Subcutaneous adipose tissue (tissue), 4 donors: ENCODE measurements around the gene MYH7B. TPM values are rescaled to one million over a fixed set of nuclear protein-coding genes. Genes with fewer than 3 reads are reported as not detected.

ENCODE experiments used
- total RNA-seq, 4 donors: library from RNA; depleted of rRNA; stranded (reverse); fragments of >200 nt; gene quantifications; one replicate each; pipeline ENCODE4 v1.1.0, GENCODE V29; 2016
- TF ChIP-seq, protein P1 (sequence below): fragments of 450-650 bp; IDR thresholded peaks from one replicate; pipeline ENCODE4 v1.5.1; 2016; ENCODE audit warnings: low read depth, mild to moderate bottlenecking, control low read depth, antibody characterized with exemption, moderate library complexity

Gene MYH7B
- total RNA-seq, 4 donors from 2014 or later = 0.17 to 2.8 (median 0.38) TPM

DNA sequence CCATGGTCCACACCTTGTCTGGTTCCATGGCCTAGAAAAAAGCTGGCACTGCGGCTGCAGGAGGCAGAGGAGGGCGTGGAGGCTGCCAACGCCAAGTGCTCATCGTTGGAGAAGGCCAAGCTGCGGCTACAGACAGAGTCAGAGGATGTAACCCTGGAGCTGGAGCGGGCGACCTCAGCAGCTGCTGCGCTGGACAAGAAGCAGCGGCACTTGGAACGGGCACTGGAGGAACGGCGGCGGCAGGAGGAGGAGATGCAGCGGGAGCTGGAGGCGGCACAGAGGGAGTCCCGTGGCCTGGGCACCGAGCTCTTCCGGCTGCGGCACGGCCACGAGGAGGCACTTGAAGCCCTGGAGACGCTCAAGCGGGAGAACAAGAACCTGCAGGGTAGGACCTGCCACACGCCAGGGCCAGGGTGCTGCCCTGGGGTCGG lies 43.4 kb downstream of the MYH7B start:
- TF ChIP-seq, protein P1, sequence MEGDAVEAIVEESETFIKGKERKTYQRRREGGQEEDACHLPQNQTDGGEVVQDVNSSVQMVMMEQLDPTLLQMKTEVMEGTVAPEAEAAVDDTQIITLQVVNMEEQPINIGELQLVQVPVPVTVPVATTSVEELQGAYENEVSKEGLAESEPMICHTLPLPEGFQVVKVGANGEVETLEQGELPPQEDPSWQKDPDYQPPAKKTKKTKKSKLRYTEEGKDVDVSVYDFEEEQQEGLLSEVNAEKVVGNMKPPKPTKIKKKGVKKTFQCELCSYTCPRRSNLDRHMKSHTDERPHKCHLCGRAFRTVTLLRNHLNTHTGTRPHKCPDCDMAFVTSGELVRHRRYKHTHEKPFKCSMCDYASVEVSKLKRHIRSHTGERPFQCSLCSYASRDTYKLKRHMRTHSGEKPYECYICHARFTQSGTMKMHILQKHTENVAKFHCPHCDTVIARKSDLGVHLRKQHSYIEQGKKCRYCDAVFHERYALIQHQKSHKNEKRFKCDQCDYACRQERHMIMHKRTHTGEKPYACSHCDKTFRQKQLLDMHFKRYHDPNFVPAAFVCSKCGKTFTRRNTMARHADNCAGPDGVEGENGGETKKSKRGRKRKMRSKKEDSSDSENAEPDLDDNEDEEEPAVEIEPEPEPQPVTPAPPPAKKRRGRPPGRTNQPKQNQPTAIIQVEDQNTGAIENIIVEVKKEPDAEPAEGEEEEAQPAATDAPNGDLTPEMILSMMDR = no peak

DNA sequence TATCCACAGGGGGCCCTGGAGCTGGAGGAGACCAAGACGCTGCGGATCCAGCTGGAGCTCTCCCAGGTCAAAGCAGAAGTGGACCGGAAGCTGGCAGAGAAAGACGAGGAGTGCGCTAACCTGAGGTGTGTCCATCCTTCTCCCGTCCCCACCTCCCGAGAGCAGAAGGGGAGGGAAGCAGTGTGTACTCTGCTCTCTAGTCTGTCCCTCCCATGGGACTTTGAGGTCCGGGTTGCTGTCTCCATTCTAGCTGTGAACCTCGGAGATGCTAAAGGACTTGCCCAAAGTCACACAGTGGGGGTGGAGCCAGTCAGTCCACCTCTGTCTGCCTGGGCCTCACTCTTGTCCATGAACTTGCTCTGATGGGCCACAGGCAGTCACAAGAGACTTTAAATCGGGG lies 44.1 kb downstream of the MYH7B start:
- TF ChIP-seq, protein P1 = no peak

DNA sequence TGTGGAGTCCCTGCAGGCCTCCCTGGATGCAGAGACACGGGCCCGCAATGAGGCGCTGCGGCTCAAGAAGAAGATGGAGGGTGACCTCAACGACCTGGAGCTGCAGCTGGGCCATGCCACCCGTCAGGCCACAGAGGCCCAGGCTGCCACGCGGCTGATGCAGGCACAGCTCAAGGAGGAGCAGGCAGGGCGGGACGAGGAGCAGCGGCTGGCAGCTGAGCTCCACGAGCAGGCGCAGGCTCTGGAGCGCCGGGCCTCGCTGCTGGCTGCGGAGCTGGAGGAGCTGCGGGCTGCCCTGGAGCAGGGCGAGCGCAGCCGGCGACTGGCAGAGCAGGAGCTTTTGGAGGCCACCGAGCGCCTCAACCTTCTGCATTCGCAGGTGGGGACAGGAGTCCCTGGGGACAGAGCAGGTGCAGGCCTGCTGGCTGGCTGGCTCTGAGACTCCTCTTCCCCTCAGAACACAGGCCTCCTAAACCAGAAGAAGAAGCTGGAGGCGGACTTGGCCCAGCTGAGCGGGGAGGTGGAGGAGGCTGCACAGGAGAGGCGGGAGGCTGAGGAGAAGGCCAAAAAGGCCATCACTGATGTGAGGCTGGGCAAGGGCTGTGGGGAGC lies 44.7 kb downstream of the MYH7B start:
- TF ChIP-seq, protein P1 = no peak

DNA sequence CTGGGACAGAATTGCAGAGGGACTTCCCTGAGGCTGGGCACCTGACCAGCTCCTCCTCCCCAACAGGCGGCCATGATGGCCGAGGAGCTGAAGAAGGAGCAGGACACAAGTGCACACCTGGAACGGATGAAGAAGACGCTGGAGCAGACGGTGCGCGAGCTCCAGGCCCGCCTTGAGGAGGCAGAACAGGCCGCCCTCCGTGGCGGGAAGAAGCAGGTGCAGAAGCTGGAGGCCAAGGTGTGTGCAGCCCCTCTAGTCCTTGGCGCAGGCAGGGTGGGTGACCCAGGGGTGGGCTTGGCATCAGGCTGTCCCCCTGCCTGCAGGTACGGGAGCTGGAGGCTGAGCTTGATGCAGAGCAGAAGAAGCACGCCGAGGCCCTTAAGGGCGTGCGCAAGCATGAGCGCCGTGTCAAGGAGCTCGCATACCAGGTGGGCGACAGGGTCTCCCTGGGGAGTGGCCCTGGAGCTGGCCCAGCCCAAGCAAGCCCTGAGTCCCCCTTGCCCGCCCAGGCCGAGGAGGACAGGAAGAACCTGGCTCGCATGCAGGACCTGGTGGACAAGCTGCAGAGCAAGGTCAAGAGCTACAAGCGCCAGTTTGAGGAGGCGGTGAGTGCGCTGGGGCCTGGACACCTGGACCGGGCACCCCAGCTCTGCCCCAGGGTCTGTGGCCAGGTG lies 45.4 kb downstream of the MYH7B start:
- TF ChIP-seq, protein P1 = no peak

DNA sequence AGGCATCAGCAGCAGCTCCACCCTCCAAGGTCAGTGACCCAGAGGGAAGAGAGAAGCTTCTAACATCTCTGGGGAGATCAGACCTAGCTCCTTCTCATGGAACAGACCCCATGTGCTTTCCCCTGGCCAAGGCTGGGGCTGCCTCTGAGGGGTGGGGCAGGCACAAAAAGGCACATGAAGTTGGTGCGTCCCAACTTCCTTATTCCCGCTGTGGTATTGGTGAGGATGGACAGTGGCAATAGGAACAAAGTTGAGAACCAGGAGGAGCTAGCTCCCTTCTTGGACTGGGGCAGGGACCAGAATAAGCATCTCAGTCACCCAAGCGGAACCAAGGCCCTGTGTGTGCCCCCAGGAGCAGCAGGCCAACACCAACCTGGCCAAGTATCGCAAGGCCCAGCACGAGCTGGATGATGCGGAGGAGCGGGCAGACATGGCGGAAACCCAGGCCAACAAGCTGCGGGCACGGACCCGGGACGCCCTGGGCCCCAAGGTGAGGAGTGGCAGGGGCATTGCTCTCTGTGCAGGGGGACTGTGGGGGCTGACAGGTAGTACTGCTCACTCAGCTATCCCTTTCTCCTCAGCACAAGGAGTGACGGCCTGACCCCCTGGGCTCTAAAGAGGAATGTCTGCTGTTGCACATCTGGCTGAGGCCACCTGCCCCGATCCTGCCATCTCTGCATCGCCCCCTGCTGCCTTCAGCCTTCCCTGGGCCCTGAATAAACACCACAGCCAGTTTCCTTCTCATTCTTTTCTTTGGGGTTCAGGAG lies 46.1 kb downstream of the MYH7B start:
- TF ChIP-seq, protein P1 = no peak

DNA sequence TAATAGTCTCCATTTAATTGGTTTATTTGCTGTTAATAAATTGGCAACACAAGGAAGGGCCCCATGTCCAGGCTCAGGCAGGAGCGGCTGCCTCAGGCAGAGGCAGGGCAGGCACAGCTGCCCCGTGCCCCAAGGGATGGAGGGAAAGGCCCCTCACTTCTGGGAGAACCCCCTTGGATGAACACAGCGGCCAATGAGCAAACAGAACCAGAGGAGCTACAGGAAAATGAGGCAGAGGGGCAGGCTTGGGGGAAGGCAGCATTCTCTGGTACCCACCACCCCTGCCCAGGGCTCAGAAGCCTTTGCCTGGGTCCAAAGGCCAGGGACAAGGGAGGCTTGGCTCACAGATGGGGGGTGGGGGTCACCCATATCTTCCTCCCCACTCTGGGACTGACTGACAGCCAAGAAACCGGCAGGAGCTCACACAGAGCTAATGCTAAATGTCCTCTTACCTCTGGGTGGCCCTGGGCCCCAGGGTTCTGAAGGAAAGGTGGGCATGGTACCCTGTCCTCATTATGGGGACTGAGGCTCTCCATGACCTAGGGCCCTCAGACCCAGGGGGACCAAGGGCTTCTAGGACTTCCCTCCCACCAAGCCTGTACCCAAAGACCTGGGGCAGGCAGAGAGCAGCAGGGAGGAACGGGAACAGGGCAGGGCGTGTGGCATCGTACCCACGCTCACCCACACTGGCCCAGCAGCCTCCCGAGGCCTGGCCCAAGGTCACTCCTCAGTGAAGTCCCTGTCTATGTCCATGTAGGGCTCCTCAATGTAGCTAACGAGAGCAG lies 47.0 kb downstream of the MYH7B start:
- TF ChIP-seq, protein P1 = no peak
